SU-DHL-6 (cell line): Measurements from ENCODE around the gene TPD52L2.

Experiments
- H2AFZ ChIP-seq: fragments of 200-600 bp; sonication (generic); 2 replicates; pipeline ENCODE4 v1.6.1; 2014; ENCODE audit warnings: low read depth, mild to moderate bottlenecking, moderate library complexity, mixed read lengths, antibody characterized with exemption, low read length; ENCODE audit not compliant: severe bottlenecking
- H3F3A ChIP-seq: fragments of 200-600 bp; shearing (Covaris generic); 2 replicates; pipeline ENCODE4 v1.6.0; 2016; ENCODE audit warnings: antibody characterized with exemption, mild to moderate bottlenecking; ENCODE audit not compliant: insufficient read depth
- H3K27ac ChIP-seq: fragments of 200-600 bp; sonication (generic); 2 replicates; pipeline ENCODE4 v1.5.1; 2016; ENCODE audit warnings: low read depth, mild to moderate bottlenecking, low read length, moderate library complexity, mixed read lengths
- H3K27me3 ChIP-seq: fragments of 200-600 bp; sonication (generic), shearing (Covaris generic); 2 replicates; pipeline ENCODE4 v1.6.0; 2014; ENCODE audit warnings: mild to moderate bottlenecking, low read length
- H3K36me3 ChIP-seq: fragments of 200-600 bp; sonication (generic); 2 replicates; pipeline ENCODE4 v1.6.1; 2014; ENCODE audit warnings: mild to moderate bottlenecking, low read length, mixed read lengths
- H3K4me2 ChIP-seq: fragments of 300-600, 200-600 bp; shearing (Covaris generic), sonication (generic); 2 replicates; pipeline ENCODE4 v1.6.0; 2014; ENCODE audit warnings: low read length, low read depth, mild to moderate bottlenecking; ENCODE audit not compliant: poor library complexity, severe bottlenecking
- H3K4me3 ChIP-seq: fragments of 200-600 bp; sonication (generic); 2 replicates; pipeline ENCODE4 v1.5.1; 2014; ENCODE audit warnings: antibody characterized with exemption, low read length, mild to moderate bottlenecking, mixed read lengths; ENCODE audit not compliant: insufficient read depth, poor library complexity, severe bottlenecking
- H3K79me2 ChIP-seq: fragments of 200-600 bp; sonication (generic); 2 replicates; pipeline ENCODE4 v1.6.1; 2014; ENCODE audit warnings: mild to moderate bottlenecking, low read length, moderate library complexity; ENCODE audit not compliant: insufficient read depth
- H3K9ac ChIP-seq: fragments of 200-600 bp; sonication (generic); 2 replicates; pipeline ENCODE4 v1.7.0; 2014; ENCODE audit warnings: mild to moderate bottlenecking, low read length
- H3K9me2 ChIP-seq: fragments of 200-600 bp; sonication (generic); replicated peaks from 2 replicates; pipeline ENCODE4 v1.6.1; 2014; ENCODE audit warnings: low read length; ENCODE audit not compliant: insufficient read depth
- H3K9me3 ChIP-seq: fragments of 200-600 bp; sonication (generic); 2 replicates; pipeline ENCODE4 v1.6.1; 2014; ENCODE audit warnings: low read length, mixed read lengths; ENCODE audit not compliant: insufficient read depth
- H4K20me1 ChIP-seq: fragments of 200-600 bp; sonication (generic); 2 replicates; pipeline ENCODE4 v1.6.1; 2014; ENCODE audit warnings: low read depth, mild to moderate bottlenecking, antibody characterized with exemption, low read length, moderate library complexity, mixed read lengths
- EZH2phosphoT487 ChIP-seq: fragments of 200-600 bp; sonication (generic), shearing (Covaris generic); conservative IDR thresholded peaks from 2 replicates; pipeline ENCODE4 v1.6.1; 2018; ENCODE audit warnings: mild to moderate bottlenecking, antibody characterized with exemption, low read length, moderate library complexity, mixed read lengths
- TF ChIP-seq, protein P1 (sequence below): fragments of 200-600 bp; sonication (generic); IDR thresholded peaks from one replicate; pipeline ENCODE4 v1.5.1; 2017; ENCODE audit warnings: antibody characterized with exemption, mild to moderate bottlenecking, low read length, moderate library complexity; ENCODE audit not compliant: insufficient read depth, poor library complexity, severe bottlenecking

TPD52L2 gene

DNA sequence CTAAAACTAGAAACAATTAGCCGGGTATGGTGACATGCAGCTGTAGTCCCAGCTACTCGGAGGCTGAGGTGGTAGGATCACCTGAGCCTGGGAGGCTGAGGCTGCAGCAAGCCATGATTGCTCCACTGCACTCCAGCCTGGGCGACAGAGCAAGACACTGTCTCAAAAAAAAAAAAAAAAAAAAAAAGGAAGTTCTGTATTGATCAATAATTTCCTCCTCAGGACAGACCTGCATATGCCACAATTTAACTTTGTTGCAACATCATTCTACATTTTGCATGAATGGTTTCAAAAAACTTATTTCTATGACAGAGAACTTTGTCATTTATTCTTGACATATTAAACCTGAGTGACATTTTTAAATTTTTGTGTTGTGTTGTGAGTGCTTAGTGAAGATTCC is 35.3 kb downstream of the TPD52L2 start:
- H3K27me3 ChIP-seq, result no peaks in the 10 kb centered on the region
- TF ChIP-seq, protein P1, sequence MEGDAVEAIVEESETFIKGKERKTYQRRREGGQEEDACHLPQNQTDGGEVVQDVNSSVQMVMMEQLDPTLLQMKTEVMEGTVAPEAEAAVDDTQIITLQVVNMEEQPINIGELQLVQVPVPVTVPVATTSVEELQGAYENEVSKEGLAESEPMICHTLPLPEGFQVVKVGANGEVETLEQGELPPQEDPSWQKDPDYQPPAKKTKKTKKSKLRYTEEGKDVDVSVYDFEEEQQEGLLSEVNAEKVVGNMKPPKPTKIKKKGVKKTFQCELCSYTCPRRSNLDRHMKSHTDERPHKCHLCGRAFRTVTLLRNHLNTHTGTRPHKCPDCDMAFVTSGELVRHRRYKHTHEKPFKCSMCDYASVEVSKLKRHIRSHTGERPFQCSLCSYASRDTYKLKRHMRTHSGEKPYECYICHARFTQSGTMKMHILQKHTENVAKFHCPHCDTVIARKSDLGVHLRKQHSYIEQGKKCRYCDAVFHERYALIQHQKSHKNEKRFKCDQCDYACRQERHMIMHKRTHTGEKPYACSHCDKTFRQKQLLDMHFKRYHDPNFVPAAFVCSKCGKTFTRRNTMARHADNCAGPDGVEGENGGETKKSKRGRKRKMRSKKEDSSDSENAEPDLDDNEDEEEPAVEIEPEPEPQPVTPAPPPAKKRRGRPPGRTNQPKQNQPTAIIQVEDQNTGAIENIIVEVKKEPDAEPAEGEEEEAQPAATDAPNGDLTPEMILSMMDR, result no peak
- no peak for TF ChIP-seq EZH2phosphoT487
- H3K4me2 ChIP-seq, result no peak overlapping the region
- no peak overlapping the region for H3K27ac ChIP-seq
- H2AFZ ChIP-seq, result no peak overlapping the region
- H3K9me2 ChIP-seq, result no peaks in the 10 kb centered on the region
- H3K4me3 ChIP-seq, result no peak overlapping the region
- H3F3A ChIP-seq, result peaks cover 8% of the 10 kb centered on the region; the same call in 1 of the 2 replicates
- H3K79me2 ChIP-seq, result peaks cover 94% of the 10 kb centered on the region
- H3K36me3 ChIP-seq, result no peaks in the 10 kb centered on the region
- H4K20me1 ChIP-seq, result peaks cover 4% of the 10 kb centered on the region; the same call in 1 of the 2 replicates
- no peak overlapping the region for H3K9ac ChIP-seq
- H3K9me3 ChIP-seq, result no peaks in the 10 kb centered on the region

DNA sequence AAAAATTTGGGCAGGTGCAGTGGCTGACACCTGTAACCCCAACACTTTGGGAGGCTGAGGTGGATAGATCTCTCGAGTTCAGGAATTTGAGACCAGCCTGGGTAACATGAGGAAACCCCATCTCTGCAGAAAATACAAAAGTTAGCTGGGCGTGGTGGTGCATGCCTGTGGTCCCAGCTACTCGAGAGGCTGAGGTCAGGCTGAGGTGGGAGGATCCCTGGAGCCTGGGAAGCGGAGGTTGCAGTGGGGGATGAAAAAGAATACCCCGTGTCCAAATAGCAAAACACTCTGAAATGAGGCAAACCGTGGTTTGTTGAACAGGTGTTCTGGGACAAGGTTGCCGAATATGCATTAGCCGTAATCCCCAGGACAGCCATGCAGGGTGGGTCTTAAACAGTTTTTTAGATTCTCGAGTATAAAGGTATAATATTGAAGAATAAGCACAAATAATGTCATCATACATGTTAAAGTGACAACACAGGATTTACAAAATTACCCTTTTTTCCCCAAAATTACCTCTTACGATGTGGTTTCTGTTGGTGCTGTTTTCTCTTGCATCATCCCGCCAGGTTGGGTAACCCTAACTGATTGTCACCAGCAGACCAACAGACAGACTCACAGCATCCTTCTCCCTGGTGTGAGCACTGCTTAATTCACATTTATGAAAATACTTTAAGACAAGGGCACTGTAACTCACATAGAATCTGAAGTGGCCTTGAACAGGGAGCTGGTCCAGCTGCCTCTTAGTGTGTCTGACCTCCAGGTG is 38.9 kb downstream of the TPD52L2 start:
- Histone ChIP-seq H4K20me1 (peaks cover 4% of the 10 kb centered on the region; the same call in 1 of the 2 replicates), H3F3A (no peaks in the 10 kb centered on the region; the same call in 1 of the 2 replicates), H2AFZ (no peak overlapping the region), H3K36me3 (no peaks in the 10 kb centered on the region), H3K4me2 (no peak overlapping the region), H3K4me3 (no peak overlapping the region), H3K27me3 (no peaks in the 10 kb centered on the region), H3K9ac (no peak overlapping the region), H3K27ac (no peak overlapping the region), H3K9me2 (no peaks in the 10 kb centered on the region), H3K79me2 (peaks cover 95% of the 10 kb centered on the region), H3K9me3 (no peaks in the 10 kb centered on the region)
- TF ChIP-seq, protein P1, result no peak
- no peak for TF ChIP-seq EZH2phosphoT487

DNA sequence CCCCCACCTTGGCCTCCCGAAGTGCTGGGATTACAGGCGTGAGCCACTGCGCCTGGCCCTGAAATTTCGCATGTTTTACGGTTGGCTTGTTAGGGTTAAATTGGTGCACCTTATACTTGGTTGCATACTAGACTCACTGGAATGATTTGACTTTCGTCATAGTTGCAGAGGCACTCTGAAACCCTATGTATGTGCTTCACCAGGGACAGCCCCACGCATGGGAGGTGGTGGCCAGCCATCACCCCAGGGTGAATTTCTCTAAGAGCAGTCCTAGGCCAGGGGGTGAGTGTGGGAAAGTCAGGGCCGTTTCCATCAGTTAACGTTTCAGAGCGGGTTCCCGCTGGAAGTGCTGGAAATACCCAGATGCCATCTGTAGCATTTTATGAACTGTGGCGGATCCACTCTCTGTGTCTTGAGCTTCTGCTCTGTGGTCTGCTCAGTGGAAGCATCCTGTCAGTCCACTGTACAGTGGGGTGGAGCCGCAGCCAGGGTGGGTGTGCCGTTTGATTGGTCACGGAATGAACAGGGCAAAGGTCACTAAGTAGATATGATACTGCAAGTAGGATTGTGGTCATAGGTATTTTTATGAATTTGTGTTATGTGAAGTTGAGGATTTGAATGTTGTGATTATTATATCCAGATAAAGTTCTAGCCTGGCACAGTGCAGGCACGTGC is 43.1 kb downstream of the TPD52L2 start:
- no peak overlapping the region for H3K27ac ChIP-seq
- H3K36me3 ChIP-seq, result no peaks in the 10 kb centered on the region
- H3K4me3 ChIP-seq, result no peak overlapping the region
- H3K4me2 ChIP-seq, result no peak overlapping the region
- peaks cover 4% of the 10 kb centered on the region; the same call in 1 of the 2 replicates for H4K20me1 ChIP-seq
- no peaks in the 10 kb centered on the region for H3K9me3 ChIP-seq
- no peaks in the 10 kb centered on the region for H3K9me2 ChIP-seq
- H3K27me3 ChIP-seq, result no peaks in the 10 kb centered on the region
- H2AFZ ChIP-seq, result no peak overlapping the region
- H3F3A ChIP-seq, result no peaks in the 10 kb centered on the region; the same call in 1 of the 2 replicates
- H3K79me2 ChIP-seq, result peaks cover 97% of the 10 kb centered on the region
- TF ChIP-seq, protein P1, result no peak
- no peak for TF ChIP-seq EZH2phosphoT487
- no peak overlapping the region for H3K9ac ChIP-seq
